ENCODE data around the gene ZNF19.
"Not testable (repeated sequence)": the region's sequence is repeated elsewhere in the genome, so short reads cannot be mapped to it uniquely, and the experiment has no call there.

The ZNF19 gene

DNA sequence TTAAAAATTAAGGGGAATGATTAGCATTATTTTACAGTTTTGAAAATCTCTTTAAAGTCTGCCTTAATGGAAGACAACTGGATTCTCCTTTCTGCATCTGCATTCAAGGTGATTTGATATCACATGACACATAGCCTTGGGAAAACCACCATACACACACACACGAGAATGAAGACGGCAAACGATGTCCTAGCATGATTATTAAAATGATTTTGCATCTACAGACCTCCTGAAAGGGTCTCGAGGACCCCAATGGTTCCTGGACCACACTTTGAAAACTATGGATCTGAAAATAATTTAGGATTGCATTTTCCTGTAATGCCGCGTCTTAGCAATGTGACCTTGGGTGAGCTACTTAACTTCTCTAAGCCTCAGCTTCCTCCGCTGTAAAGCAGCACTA is 25.4 kb upstream of the ZNF19 start:
- H3K9me3 ChIP-seq (replicated peaks; ENCODE audit: insufficient read depth, low read length), result no peaks in the 10 kb centered on the region
- no peak overlapping the region for H2AFZ ChIP-seq (ENCODE audit: low read length)
- no peaks in the 10 kb centered on the region; the same call in 1 of the 2 replicates for H3K27me3 ChIP-seq (replicated peaks; ENCODE audit: insufficient read depth, low read length)
- H3K9ac ChIP-seq (ENCODE audit: low read length), result no peak overlapping the region
- no peaks in the 10 kb centered on the region for H4K20me1 ChIP-seq (ENCODE audit: insufficient read depth, low read length)
- no peak overlapping the region for H3K4me3 ChIP-seq (ENCODE audit: low read length)
- no peaks in the 10 kb centered on the region for H3K36me3 ChIP-seq (replicated peaks; ENCODE audit: insufficient read depth, low read length)
- DNase-seq, result no peak
- H3F3A ChIP-seq (ENCODE audit: insufficient read depth, low read length), result no peaks in the 10 kb centered on the region
- no peak overlapping the region for H3K27ac ChIP-seq (ENCODE audit: low read length)
- no peaks in the 10 kb centered on the region for H3K79me2 ChIP-seq (ENCODE audit: low read length)
- H3K4me2 ChIP-seq (ENCODE audit: low read depth, low read length), result no peak overlapping the region
- TF ChIP-seq EZH2 (optimal IDR thresholded peaks at IDR 0.05; ENCODE audit: low read depth, low read length), result no peak
- no peaks in the 10 kb centered on the region for H3K4me1 ChIP-seq (ENCODE audit: low read length)
- no peaks in the 10 kb centered on the region for H3K9me2 ChIP-seq (replicated peaks; ENCODE audit: insufficient read depth, low read length)

- H3K9me2 ChIP-seq (replicated peaks; ENCODE audit: insufficient read depth, low read length), result no peaks in the 10 kb centered on the region
- no peak overlapping the region for H3K27ac ChIP-seq (ENCODE audit: low read length)
- TF ChIP-seq EZH2 (optimal IDR thresholded peaks at IDR 0.05; ENCODE audit: low read depth, low read length) (no peak), EZH2phosphoT487 (IDR thresholded peaks at IDR 0.05; ENCODE audit: low read length) (no peak)
- TF ChIP-seq, protein P1, sequence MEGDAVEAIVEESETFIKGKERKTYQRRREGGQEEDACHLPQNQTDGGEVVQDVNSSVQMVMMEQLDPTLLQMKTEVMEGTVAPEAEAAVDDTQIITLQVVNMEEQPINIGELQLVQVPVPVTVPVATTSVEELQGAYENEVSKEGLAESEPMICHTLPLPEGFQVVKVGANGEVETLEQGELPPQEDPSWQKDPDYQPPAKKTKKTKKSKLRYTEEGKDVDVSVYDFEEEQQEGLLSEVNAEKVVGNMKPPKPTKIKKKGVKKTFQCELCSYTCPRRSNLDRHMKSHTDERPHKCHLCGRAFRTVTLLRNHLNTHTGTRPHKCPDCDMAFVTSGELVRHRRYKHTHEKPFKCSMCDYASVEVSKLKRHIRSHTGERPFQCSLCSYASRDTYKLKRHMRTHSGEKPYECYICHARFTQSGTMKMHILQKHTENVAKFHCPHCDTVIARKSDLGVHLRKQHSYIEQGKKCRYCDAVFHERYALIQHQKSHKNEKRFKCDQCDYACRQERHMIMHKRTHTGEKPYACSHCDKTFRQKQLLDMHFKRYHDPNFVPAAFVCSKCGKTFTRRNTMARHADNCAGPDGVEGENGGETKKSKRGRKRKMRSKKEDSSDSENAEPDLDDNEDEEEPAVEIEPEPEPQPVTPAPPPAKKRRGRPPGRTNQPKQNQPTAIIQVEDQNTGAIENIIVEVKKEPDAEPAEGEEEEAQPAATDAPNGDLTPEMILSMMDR (IDR thresholded peaks at IDR 0.05; ENCODE audit: low read length), result no peak
- no peaks in the 10 kb centered on the region for H3K4me1 ChIP-seq (ENCODE audit: low read length)
- H3K4me2 ChIP-seq (ENCODE audit: low read depth, low read length), result no peak overlapping the region
- no peaks in the 10 kb centered on the region for H3K9me3 ChIP-seq (replicated peaks; ENCODE audit: insufficient read depth, low read length)
- H4K20me1 ChIP-seq (ENCODE audit: insufficient read depth, low read length), result no peaks in the 10 kb centered on the region
- no peak overlapping the region for H3K4me3 ChIP-seq (ENCODE audit: low read length)
- H3F3A ChIP-seq (ENCODE audit: insufficient read depth, low read length), result no peaks in the 10 kb centered on the region
- H2AFZ ChIP-seq (ENCODE audit: low read length), result no peak overlapping the region
- DNase-seq, result no peak
- H3K79me2 ChIP-seq (ENCODE audit: low read length), result no peaks in the 10 kb centered on the region
- no peak overlapping the region for H3K9ac ChIP-seq (ENCODE audit: low read length)
- no peaks in the 10 kb centered on the region for H3K36me3 ChIP-seq (replicated peaks; ENCODE audit: insufficient read depth, low read length)
- no peaks in the 10 kb centered on the region; the same call in 1 of the 2 replicates for H3K27me3 ChIP-seq (replicated peaks; ENCODE audit: insufficient read depth, low read length)
Observed at GRCh38 chr16:71513302-71513701, 24.2 kb upstream of the ZNF19 start.

DNA sequence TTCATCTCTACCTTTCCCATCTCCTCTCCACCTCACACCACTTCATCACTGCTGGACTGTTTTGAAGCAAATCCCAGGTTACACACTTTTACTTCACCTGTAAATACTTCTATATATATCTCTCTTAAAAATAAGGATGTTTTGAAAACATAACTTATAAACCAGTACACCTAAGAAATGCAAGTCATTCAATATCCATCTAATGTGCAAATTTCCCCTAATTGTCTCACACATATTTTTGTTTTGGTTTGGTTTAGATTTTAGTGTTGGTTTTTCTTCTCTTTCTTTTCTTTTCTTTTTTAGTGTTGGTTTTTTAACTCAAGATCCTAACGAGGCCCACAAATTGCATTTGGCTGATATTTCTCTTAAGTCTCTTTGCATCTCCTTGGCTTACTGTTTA is 17.9 kb upstream of the ZNF19 start:
- Histone ChIP-seq H3K4me2 (ENCODE audit: low read depth, low read length) (no peak overlapping the region), H3K9ac (ENCODE audit: low read length) (no peak overlapping the region), H3K36me3 (replicated peaks; ENCODE audit: insufficient read depth, low read length) (no peaks in the 10 kb centered on the region), H3K9me3 (replicated peaks; ENCODE audit: insufficient read depth, low read length) (no peaks in the 10 kb centered on the region), H3K9me2 (replicated peaks; ENCODE audit: insufficient read depth, low read length) (no peaks in the 10 kb centered on the region), H3K79me2 (ENCODE audit: low read length) (no peaks in the 10 kb centered on the region), H2AFZ (ENCODE audit: low read length) (no peak overlapping the region), H3K27ac (ENCODE audit: low read length) (no peak overlapping the region), H4K20me1 (ENCODE audit: insufficient read depth, low read length) (no peaks in the 10 kb centered on the region), H3K4me1 (ENCODE audit: low read length) (no peaks in the 10 kb centered on the region), H3F3A (ENCODE audit: insufficient read depth, low read length) (no peaks in the 10 kb centered on the region), H3K27me3 (replicated peaks; ENCODE audit: insufficient read depth, low read length) (no peaks in the 10 kb centered on the region), H3K4me3 (ENCODE audit: low read length) (no peak overlapping the region)
- DNase-seq, result no peak
- TF ChIP-seq EZH2phosphoT487 (IDR thresholded peaks at IDR 0.05; ENCODE audit: low read length) (no peak), EZH2 (optimal IDR thresholded peaks at IDR 0.05; ENCODE audit: low read depth, low read length) (no peak)
- TF ChIP-seq, protein P1 (IDR thresholded peaks at IDR 0.05; ENCODE audit: low read length), result no peak

DNA sequence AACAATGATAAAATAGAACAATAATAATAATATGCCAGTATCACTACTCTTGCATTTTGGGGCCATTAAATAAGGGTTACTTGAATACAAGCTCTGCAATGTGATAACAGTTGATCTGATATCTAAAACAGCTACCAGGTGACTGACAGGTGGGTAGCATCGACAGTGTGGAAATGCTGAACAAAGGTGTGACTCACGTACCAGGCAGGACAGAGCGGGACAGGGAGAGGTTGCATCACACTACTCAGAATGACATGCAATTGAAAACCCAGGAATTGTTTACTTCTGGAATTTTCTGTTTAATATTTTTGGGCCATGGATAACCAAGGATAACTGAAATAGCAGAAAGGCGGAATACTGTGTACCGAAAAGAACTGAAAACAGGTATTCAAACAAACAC is 15.8 kb upstream of the ZNF19 start:
- Histone ChIP-seq H3F3A (ENCODE audit: insufficient read depth, low read length) (no peaks in the 10 kb centered on the region), H3K4me2 (ENCODE audit: low read depth, low read length) (no peak overlapping the region), H3K27ac (ENCODE audit: low read length) (no peak overlapping the region), H3K9me2 (replicated peaks; ENCODE audit: insufficient read depth, low read length) (no peaks in the 10 kb centered on the region), H4K20me1 (ENCODE audit: insufficient read depth, low read length) (no peaks in the 10 kb centered on the region), H3K79me2 (ENCODE audit: low read length) (no peaks in the 10 kb centered on the region), H3K9me3 (replicated peaks; ENCODE audit: insufficient read depth, low read length) (no peaks in the 10 kb centered on the region), H3K9ac (ENCODE audit: low read length) (no peak overlapping the region), H3K4me1 (ENCODE audit: low read length) (no peaks in the 10 kb centered on the region), H2AFZ (ENCODE audit: low read length) (no peak overlapping the region), H3K4me3 (ENCODE audit: low read length) (no peak overlapping the region), H3K36me3 (replicated peaks; ENCODE audit: insufficient read depth, low read length) (no peaks in the 10 kb centered on the region), H3K27me3 (replicated peaks; ENCODE audit: insufficient read depth, low read length) (no peaks in the 10 kb centered on the region)
- TF ChIP-seq, protein P1 (IDR thresholded peaks at IDR 0.05; ENCODE audit: low read length), result no peak
- TF ChIP-seq EZH2phosphoT487 (IDR thresholded peaks at IDR 0.05; ENCODE audit: low read length) (no peak), EZH2 (optimal IDR thresholded peaks at IDR 0.05; ENCODE audit: low read depth, low read length) (no peak)
- no peak for DNase-seq

DNA sequence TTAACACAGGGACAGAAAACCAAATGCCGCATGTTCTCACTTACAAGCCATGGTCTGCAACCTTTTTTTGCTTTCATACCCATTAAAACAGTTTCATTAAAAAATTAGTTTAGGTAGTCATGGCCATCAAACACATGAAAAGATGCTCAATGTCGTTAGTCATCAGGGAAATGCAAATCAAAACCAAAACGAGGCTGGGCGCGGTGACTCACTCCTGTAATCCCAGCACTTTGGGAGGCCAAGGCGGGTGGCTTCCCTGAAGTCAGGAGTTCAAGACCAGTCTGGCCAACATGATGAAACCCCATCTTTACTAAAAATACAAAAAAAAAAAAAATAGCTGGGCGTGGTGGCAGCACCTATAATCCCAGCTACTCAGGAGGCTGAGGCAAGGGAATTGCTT is 14.9 kb upstream of the ZNF19 start:
- H3K4me1 ChIP-seq (ENCODE audit: low read length); H3K9me2 ChIP-seq (replicated peaks; ENCODE audit: insufficient read depth, low read length); H2AFZ ChIP-seq (ENCODE audit: low read length); H3K9me3 ChIP-seq (replicated peaks; ENCODE audit: insufficient read depth, low read length); DNase-seq; H3K4me2 ChIP-seq (ENCODE audit: low read depth, low read length); H3F3A ChIP-seq (ENCODE audit: insufficient read depth, low read length); H3K9ac ChIP-seq (ENCODE audit: low read length); H3K79me2 ChIP-seq (ENCODE audit: low read length); H3K4me3 ChIP-seq (ENCODE audit: low read length); H3K27me3 ChIP-seq (replicated peaks; ENCODE audit: insufficient read depth, low read length); H3K36me3 ChIP-seq (replicated peaks; ENCODE audit: insufficient read depth, low read length); H3K27ac ChIP-seq (ENCODE audit: low read length); H4K20me1 ChIP-seq (ENCODE audit: insufficient read depth, low read length): not testable (repeated sequence)
